ENCODE measurements around the gene FOXS1. TPM values are rescaled to one million over a fixed set of nuclear protein-coding genes. Genes with fewer than 3 reads are reported as not detected.
"Not testable (repeated sequence)": the region's sequence is repeated elsewhere in the genome, so short reads cannot be mapped to it uniquely, and the experiment has no call there.

The FOXS1 gene
- total RNA-seq, 4 donors from 2014 or later: 0.48 to 1.3 (median 0.63) TPM; not detected in 1

GRCh38 chr20:31830406-31830981 lies 14.9 kb downstream of the FOXS1 start:
- TF ChIP-seq CTCF (IDR thresholded peaks at IDR 0.05): no peak
- no peak for DNase-seq (ENCODE audit: low spot score)
- no peak for ATAC-seq (ENCODE audit: low FRiP score)

DNA sequence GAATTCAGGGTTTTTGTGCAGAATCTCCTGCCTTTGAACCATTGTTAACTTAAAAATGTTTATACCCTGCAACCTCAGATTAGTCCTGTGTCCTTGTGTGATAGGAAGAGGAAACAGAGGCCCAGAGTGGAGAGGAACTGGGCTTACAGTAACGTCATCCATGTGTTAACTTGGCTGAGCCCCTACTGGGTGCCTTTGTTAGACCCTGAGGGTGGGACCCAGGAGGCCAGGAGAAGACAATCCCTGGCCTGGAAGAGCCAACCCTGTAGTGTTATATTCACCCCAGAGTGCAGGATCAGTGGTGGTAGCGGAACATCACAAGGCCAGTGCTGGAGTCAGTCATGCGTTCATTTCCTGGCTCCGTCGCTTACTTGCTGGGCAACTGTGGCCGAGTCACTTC lies 15.7 kb downstream of the FOXS1 start:
- no peak for TF ChIP-seq CTCF (IDR thresholded peaks at IDR 0.05)
- no peak for ATAC-seq (ENCODE audit: low FRiP score)
- DNase-seq (ENCODE audit: low spot score): no peak

GRCh38 chr20:31828016-31828415 lies 17.4 kb downstream of the FOXS1 start:
- not testable (repeated sequence) for ATAC-seq (ENCODE audit: low FRiP score); DNase-seq (ENCODE audit: low spot score)

- DNase-seq (ENCODE audit: low spot score): no peak
- no peak for TF ChIP-seq CTCF (IDR thresholded peaks at IDR 0.05)
- ATAC-seq (ENCODE audit: low FRiP score): no peak
Observed at GRCh38 chr20:31827059-31827458, 18.3 kb downstream of the FOXS1 start.

- no peak for DNase-seq (ENCODE audit: low spot score)
- no peak for TF ChIP-seq CTCF (IDR thresholded peaks at IDR 0.05)
- ATAC-seq (ENCODE audit: low FRiP score): no peak
Observed at GRCh38 chr20:31826074-31826473, 19.3 kb downstream of the FOXS1 start.

DNA sequence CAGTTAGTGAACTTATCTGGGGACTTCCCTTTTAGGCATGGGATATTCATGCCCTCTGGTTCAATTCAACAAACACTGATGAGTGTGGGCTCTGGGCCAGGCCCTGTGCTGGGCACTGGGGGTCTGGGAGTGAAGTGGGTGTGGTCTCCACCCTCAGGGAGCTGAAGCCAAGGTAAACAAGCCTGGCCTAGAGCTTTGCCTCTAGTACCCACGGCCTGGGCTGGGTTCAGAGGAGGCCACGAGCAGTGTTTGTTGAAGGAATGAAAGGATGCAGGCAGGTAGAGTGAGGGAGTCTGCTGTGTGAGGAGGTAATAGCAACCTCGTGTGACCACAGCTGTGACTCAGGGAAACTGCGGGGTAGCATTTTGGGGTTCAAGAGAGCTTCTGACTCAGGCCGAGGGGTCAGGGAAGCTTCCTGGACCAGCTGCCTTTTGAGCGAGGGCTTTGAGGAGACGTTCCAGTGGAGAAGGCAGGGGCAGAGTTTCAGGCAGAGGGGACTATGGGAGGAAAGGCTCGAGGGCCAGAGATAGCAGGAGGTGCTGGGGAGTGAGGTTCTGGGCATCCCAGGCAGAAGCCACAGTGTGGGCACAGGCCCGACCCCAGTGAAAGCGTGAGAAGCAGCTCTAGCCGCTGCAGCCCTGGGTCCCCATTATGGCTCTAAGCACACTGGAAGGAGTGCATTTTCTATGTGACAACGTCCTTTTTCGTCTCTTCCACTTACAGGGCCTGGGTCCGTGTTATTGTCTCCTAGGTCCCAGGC lies 20.7 kb downstream of the FOXS1 start:
- no peak for TF ChIP-seq CTCF (IDR thresholded peaks at IDR 0.05)
- no peak for ATAC-seq (ENCODE audit: low FRiP score)
- DNase-seq (ENCODE audit: low spot score): no peak

DNA sequence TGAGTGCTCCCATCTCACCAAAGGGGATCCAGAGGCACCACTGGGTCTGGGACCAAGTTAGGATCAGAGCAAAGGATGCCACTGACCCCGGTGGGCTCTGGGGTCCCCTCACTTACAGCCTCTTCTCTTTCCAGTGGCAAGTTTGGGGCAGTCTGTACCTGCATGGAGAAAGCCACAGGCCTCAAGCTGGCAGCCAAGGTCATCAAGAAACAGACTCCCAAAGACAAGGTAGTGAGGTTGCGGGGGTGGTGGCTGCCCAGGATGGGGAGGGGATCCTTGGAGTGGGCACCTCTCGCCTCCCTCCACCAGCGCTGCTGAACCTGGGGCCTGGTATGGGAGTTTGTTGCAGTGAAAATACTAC lies 21.3 kb downstream of the FOXS1 start:
- DNase-seq (ENCODE audit: low spot score) (no peak), ATAC-seq (ENCODE audit: low FRiP score) (no peak)
- no peak for TF ChIP-seq CTCF (IDR thresholded peaks at IDR 0.05)
